HEK293 (cell line): ENCODE data around the gene SNX8.

Experiments used
- CTCF ChIA-PET: fragments of 350-600 bp; formaldehyde crosslinking; extraction: SDS; loops from one replicate; lab custom pipeline; 2021; ENCODE audit warnings: antibody characterized with exemption; lab: Yijun Ruan, JAX
- POLR2A ChIA-PET: fragments of 300-600 bp; formaldehyde crosslinking; extraction: SDS; loops from one replicate; lab custom pipeline; 2020; ENCODE audit warnings: antibody characterized with exemption, inconsistent platforms; lab: Yijun Ruan, JAX
- H3K27ac ChIP-seq: fragments of 200-500 bp; sonication (Bioruptor generic); 2 replicates; pipeline ENCODE4 v1.5.1; 2014; ENCODE audit warnings: low read depth, low read length, control low read depth, inconsistent platforms; ENCODE audit errors: extremely low read depth
- H3K36me3 ChIP-seq, 2 experiments: fragments of 200-500 bp in 1 of 2; sonication (Bioruptor generic) in 1 of 2; 1 replicate in 1 of 2; 2 replicates in 1 of 2; pipeline ENCODE4 v1.5.1; 2014 to 2017; ENCODE audit warnings: inconsistent platforms in 2 of 2, low read length in 2 of 2; ENCODE audit not compliant: control insufficient read depth in 2 of 2, insufficient read depth in 1 of 2
- H3K4me1 ChIP-seq: fragments of 200-500 bp; sonication (Bioruptor generic); 2 replicates; pipeline ENCODE4 v1.5.1; 2014; ENCODE audit warnings: mild to moderate bottlenecking, low read length, inconsistent platforms; ENCODE audit not compliant: control insufficient read depth, insufficient read depth
- H3K4me3 ChIP-seq: 2 replicates; pipeline ENCODE4 v1.5.1; 2011; ENCODE audit warnings: low read depth, mild to moderate bottlenecking, control low read depth, low read length, moderate library complexity
- H3K9me3 ChIP-seq: fragments of 200-500 bp; sonication (Bioruptor generic); 2 replicates; pipeline ENCODE4 v1.5.1; 2014; ENCODE audit warnings: low read depth, low read length, inconsistent platforms; ENCODE audit not compliant: control insufficient read depth, insufficient read depth
- HOXD13 ChIP-seq: sonication (generic); formaldehyde crosslinking; IDR thresholded peaks from 2 replicates; pipeline ENCODE4 v1.8.0; 2022; ENCODE audit warnings: missing genetic modification reagents, borderline replicate concordance
- IKZF3 ChIP-seq: fragments of 450-650 bp; IDR thresholded peaks from 2 replicates; pipeline ENCODE4 v1.5.0; 2018; ENCODE audit warnings: missing biosample characterization, mild to moderate bottlenecking, missing genetic modification characterization, moderate library complexity
- SALL2 ChIP-seq: fragments of 450-650 bp; formaldehyde crosslinking; IDR thresholded peaks from 2 replicates; pipeline ENCODE4 v1.5.0; 2017; ENCODE audit warnings: missing biosample characterization, mild to moderate bottlenecking, missing genetic modification characterization, borderline replicate concordance
- SCRT1 ChIP-seq: fragments of 450-650 bp; formaldehyde crosslinking; IDR thresholded peaks from 2 replicates; pipeline ENCODE4 v1.5.1; 2016; ENCODE audit warnings: missing biosample characterization, missing genetic modification characterization, borderline replicate concordance
- ZNF114 ChIP-seq: fragments of 450-650 bp; formaldehyde crosslinking; IDR thresholded peaks from 2 replicates; pipeline ENCODE4 v1.5.0; 2017; ENCODE audit warnings: missing biosample characterization, missing genetic modification characterization
- ZNF157 ChIP-seq: fragments of 450-650 bp; formaldehyde crosslinking; IDR thresholded peaks from 2 replicates; pipeline ENCODE4 v1.5.1; 2016; ENCODE audit warnings: missing biosample characterization, missing genetic modification characterization
- ZNF24 ChIP-seq: fragments of 450-650 bp; formaldehyde crosslinking; IDR thresholded peaks from 2 replicates; pipeline ENCODE4 v1.5.1; 2016; ENCODE audit warnings: missing biosample characterization, missing genetic modification characterization
- ZNF311 ChIP-seq: fragments of 450-650 bp; formaldehyde crosslinking; IDR thresholded peaks from 2 replicates; pipeline ENCODE4 v1.5.1; 2017; ENCODE audit warnings: missing biosample characterization, missing genetic modification characterization, borderline replicate concordance
- ZNF335 ChIP-seq: fragments of 450-650 bp; formaldehyde crosslinking; conservative IDR thresholded peaks from 2 replicates; pipeline ENCODE4 v1.5.1; 2016; ENCODE audit warnings: missing biosample characterization, missing genetic modification characterization
- ZNF341 ChIP-seq: fragments of 450-650 bp; formaldehyde crosslinking; IDR thresholded peaks from 2 replicates; pipeline ENCODE4; 2016; ENCODE audit warnings: low read depth, missing biosample characterization, missing genetic modification characterization
- ZNF366 ChIP-seq: fragments of 450-650 bp; formaldehyde crosslinking; conservative IDR thresholded peaks from 2 replicates; pipeline ENCODE4 v1.5.1; 2016; ENCODE audit warnings: missing biosample characterization, missing genetic modification characterization
- ZNF473 ChIP-seq: fragments of 450-650 bp; formaldehyde crosslinking; IDR thresholded peaks from 2 replicates; pipeline ENCODE4 v1.5.1; 2017; ENCODE audit warnings: missing biosample characterization, missing genetic modification characterization
- ZNF560 ChIP-seq: fragments of 450-650 bp; formaldehyde crosslinking; IDR thresholded peaks from 2 replicates; pipeline ENCODE4 v1.5.1; 2017; ENCODE audit warnings: missing biosample characterization, missing genetic modification characterization, borderline replicate concordance
- ZNF629 ChIP-seq: fragments of 450-650 bp; formaldehyde crosslinking; IDR thresholded peaks from 2 replicates; pipeline ENCODE4 v1.5.1; 2017; ENCODE audit warnings: missing biosample characterization, missing genetic modification characterization
- ZNF677 ChIP-seq: fragments of 450-650 bp; IDR thresholded peaks from 2 replicates; pipeline ENCODE4 v1.5.0; 2018; ENCODE audit warnings: missing biosample characterization, mild to moderate bottlenecking, missing genetic modification characterization, moderate library complexity
- ZSCAN23 ChIP-seq: fragments of 450-650 bp; formaldehyde crosslinking; IDR thresholded peaks from 2 replicates; pipeline ENCODE4 v1.5.1; 2016; ENCODE audit warnings: missing biosample characterization, missing genetic modification characterization
- TF ChIP-seq, protein P1 (sequence below): fragments of 450-650 bp; formaldehyde crosslinking; IDR thresholded peaks from 2 replicates; pipeline ENCODE4 v1.5.1; 2016; ENCODE audit warnings: missing biosample characterization, missing genetic modification characterization
- TF ChIP-seq, protein P2 (sequence below): fragments of 450-650 bp; formaldehyde crosslinking; IDR thresholded peaks from 2 replicates; pipeline ENCODE4 v1.5.1; 2016; ENCODE audit warnings: missing biosample characterization, missing genetic modification characterization
- TF ChIP-seq, protein P3 (sequence below): fragments of 450-650 bp; formaldehyde crosslinking; IDR thresholded peaks from 2 replicates; pipeline ENCODE4 v1.5.1; 2016; ENCODE audit warnings: missing biosample characterization, missing genetic modification characterization

The SNX8 gene

DNA sequence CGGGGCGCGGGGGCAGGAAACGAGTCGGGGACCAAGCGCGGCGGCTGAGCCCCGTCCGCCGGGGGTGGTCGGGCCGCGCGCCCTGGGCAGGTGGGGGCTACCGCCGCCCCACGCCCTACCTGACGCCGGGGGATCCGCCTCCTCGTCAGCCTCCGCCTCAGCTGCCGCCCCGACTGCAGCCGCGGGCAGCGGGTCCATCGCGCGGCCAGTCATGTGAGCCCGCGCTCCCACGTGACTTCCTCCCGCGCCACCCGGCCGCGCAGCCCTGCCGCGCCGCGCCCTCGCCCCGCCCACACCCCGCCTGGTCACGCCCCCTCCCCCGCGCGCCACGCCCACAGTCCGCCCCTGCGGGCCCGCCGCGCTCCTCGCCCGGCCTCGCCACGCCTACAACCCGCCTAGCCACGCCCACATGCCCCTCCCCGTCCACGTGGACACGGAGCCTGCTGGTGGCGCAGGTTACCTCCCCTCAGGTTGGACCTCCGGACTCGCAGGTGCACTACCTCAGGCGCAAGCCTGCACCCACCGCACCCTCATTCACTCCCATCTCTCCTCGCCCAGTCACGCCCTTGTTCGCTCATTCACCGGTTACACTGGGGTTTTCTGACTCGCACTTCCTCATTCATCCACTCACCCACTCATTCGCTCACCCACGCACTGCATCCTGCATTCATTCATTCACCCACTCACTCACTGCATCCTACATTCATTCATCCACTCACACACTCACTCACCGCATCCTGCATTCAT, at the start of gene SNX8 (continued):
- no peak for TF ChIP-seq ZNF311 (tag by site-specific recombination)
- TF ChIP-seq, protein P1, sequence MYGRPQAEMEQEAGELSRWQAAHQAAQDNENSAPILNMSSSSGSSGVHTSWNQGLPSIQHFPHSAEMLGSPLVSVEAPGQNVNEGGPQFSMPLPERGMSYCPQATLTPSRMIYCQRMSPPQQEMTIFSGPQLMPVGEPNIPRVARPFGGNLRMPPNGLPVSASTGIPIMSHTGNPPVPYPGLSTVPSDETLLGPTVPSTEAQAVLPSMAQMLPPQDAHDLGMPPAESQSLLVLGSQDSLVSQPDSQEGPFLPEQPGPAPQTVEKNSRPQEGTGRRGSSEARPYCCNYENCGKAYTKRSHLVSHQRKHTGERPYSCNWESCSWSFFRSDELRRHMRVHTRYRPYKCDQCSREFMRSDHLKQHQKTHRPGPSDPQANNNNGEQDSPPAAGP (tag by site-specific recombination), result no peak
- TF ChIP-seq, protein P2, sequence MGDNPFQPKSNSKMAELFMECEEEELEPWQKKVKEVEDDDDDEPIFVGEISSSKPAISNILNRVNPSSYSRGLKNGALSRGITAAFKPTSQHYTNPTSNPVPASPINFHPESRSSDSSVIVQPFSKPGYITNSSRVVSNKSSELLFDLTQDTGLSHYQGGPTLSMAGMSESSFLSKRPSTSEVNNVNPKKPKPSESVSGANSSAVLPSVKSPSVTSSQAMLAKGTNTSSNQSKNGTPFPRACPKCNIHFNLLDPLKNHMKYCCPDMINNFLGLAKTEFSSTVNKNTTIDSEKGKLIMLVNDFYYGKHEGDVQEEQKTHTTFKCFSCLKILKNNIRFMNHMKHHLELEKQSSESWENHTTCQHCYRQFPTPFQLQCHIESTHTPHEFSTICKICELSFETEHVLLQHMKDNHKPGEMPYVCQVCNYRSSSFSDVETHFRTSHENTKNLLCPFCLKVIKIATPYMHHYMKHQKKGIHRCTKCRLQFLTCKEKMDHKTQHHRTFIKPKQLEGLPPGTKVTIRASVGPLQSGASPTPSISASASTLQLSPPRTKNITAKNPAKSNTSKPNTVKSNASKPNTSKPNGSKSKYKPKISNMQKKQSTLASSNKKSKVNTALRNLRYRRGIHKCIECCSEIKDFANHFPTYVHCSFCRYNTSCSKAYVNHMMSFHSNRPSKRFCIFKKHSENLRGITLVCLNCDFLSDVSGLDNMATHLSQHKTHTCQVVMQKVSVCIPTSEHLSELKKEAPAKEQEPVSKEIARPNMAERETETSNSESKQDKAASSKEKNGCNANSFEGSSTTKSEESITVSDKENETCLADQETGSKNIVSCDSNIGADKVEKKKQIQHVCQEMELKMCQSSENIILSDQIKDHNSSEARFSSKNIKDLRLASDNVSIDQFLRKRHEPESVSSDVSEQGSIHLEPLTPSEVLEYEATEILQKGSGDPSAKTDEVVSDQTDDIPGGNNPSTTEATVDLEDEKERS, result no peak
- TF ChIP-seq ZNF24 (tag by site-specific recombination), result peak; percentile 99
- no peak for TF ChIP-seq ZNF335 (tag by site-specific recombination)
- no peak for TF ChIP-seq HOXD13 (CRISPR knock-in tag)
- no peak for TF ChIP-seq ZNF157 (tag by site-specific recombination)
- TF ChIP-seq ZNF366 (tag by site-specific recombination), result peak; percentile 95
- TF ChIP-seq SALL2 (tag by site-specific recombination), result no peak

DNA sequence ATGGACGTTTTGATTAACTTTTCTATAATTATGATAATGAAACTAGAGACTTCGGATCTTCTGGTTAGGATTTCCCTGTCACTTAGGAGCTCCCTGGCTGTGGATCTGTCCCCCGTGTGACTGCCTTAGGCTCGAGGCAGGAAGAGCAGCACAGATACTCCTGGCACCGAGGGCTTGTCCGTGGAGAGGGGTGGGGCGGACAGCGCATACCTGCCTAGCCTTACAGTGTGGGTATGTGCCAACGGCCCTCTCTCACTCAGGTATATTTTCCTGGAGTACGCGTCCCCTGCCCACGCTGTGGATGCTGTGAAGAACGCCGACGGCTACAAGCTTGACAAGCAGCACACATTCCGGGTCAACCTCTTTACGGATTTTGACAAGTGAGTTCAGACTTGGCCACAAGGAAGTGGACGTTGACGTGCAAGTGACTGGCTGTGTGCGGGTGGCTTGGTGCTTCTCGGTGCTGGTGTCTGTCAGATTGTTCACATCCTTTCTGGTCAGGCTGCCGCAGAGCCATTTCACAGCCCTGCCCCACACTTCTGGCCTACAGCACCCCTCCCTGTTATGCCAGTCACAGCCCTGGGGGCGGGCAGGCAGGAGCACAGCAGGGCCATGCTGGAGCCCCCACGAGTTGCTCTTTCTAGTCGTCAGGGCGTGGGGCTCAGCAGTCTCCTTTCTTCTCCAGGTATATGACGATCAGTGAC, 48.3 kb upstream of the SNX8 start:
- Histone ChIP-seq H3K27ac (no peak overlapping the region), H3K4me1 (peaks cover 18% of the 10 kb centered on the region), H3K4me3 (no peak overlapping the region)
- CTCF ChIA-PET, result no interaction called here
- TF ChIP-seq IKZF3 (tag by site-specific recombination), result no peak
- no peak for TF ChIP-seq ZNF629 (tag by site-specific recombination)
- TF ChIP-seq ZNF114, result no peak
- no peak for TF ChIP-seq ZNF473 (tag by site-specific recombination)
- TF ChIP-seq ZNF677 (tag by site-specific recombination), result no peak
- TF ChIP-seq SCRT1 (tag by site-specific recombination), result no peak
- no peak for TF ChIP-seq ZNF560 (tag by site-specific recombination)
- TF ChIP-seq, protein P3, sequence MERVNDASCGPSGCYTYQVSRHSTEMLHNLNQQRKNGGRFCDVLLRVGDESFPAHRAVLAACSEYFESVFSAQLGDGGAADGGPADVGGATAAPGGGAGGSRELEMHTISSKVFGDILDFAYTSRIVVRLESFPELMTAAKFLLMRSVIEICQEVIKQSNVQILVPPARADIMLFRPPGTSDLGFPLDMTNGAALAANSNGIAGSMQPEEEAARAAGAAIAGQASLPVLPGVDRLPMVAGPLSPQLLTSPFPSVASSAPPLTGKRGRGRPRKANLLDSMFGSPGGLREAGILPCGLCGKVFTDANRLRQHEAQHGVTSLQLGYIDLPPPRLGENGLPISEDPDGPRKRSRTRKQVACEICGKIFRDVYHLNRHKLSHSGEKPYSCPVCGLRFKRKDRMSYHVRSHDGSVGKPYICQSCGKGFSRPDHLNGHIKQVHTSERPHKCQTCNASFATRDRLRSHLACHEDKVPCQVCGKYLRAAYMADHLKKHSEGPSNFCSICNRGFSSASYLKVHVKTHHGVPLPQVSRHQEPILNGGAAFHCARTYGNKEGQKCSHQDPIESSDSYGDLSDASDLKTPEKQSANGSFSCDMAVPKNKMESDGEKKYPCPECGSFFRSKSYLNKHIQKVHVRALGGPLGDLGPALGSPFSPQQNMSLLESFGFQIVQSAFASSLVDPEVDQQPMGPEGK (tag by site-specific recombination), result no peak
- no peak for TF ChIP-seq ZSCAN23 (tag by site-specific recombination)
- TF ChIP-seq SALL2 (tag by site-specific recombination), result no peak
- no peak for TF ChIP-seq ZNF341 (tag by site-specific recombination)
- TF ChIP-seq, all 188 proteins: peak for 0
- Histone ChIP-seq H3K9me3 (no peaks in the 10 kb centered on the region), H3K36me3 (peaks cover 62 to 92% of the 10 kb centered on the region in 2 experiments)
- POLR2A ChIA-PET, result no interaction called here
